Inflammatory macrophage (primary cell): ENCODE measurements around the gene NYAP1.
A peak's percentile ranks its signal among the peaks of the same experiment; 100 is the strongest.
"Not testable (repeated sequence)": the region's sequence is repeated elsewhere in the genome, so short reads cannot be mapped to it uniquely, and the experiment has no call there.

ENCODE experiments used
- DNase-seq, 2 donors: peaks; one replicate each; pipeline ENCODE4 v3.0.0-alpha.2; 2020 to 2022
- total RNA-seq, 18 experiments: gene quantifications; one replicate each; lab custom pipeline; 2026; ENCODE audit warnings: mixed read lengths in 6 of 18, inconsistent platforms in 2 of 18; lab: John Stamatoyannopoulos, UW

NYAP1 gene
- 0 to 1.4 (median 0) reads per million in 18 experiments for total RNA-seq

DNA sequence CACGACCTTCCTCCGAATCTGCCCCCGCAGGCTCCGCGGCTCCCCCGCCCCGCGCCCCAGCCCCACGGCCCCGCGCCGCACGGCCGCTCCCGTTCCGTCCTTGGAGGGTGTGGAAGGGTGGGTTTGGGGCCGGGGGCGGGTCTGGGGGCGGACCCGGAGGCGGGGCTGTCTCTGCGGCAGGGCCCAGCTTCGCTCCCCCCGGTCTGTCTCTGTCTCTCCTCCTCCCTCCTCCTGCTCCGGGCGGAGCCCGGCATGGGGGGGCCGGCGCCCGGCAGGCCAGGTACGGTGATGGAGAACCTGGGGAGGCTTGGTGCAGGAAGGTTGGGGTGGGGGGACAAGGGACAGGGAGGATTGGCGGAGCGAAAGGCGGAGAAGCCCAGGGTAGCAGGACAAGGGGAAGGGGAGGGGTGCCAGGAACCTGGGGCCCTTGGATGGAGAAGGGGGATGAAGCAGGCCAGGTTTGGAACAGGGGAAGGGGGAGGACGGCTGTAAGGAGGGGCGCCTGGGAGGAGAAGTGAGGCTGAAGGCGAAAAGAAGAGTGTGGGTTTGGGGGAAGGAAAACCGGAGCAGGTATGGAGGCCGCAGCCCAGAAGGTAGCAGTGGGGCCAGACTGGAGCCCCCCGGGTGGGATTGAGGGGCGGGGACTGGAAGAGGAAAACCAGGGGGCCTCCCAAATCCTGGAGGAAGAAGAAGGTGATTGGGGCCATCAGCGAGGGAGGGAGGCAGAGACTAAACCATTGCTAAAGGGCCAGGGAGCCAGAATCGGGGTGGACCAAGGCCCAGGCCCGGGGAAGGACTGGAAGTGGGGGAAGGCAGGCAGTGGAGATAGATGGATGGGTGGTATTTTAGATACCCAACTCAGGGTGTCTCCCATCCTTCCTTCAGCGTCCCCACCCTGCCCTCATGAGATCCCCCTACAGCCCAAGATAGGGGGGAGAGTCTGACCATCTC, at the start of gene NYAP1:
NYAP1 (plus strand) TSS at position 206 of the 951 bp plus-strand sequence. CDS start 1,385 bp downstream, outside the sequence.
- no peak for DNase-seq

DNA sequence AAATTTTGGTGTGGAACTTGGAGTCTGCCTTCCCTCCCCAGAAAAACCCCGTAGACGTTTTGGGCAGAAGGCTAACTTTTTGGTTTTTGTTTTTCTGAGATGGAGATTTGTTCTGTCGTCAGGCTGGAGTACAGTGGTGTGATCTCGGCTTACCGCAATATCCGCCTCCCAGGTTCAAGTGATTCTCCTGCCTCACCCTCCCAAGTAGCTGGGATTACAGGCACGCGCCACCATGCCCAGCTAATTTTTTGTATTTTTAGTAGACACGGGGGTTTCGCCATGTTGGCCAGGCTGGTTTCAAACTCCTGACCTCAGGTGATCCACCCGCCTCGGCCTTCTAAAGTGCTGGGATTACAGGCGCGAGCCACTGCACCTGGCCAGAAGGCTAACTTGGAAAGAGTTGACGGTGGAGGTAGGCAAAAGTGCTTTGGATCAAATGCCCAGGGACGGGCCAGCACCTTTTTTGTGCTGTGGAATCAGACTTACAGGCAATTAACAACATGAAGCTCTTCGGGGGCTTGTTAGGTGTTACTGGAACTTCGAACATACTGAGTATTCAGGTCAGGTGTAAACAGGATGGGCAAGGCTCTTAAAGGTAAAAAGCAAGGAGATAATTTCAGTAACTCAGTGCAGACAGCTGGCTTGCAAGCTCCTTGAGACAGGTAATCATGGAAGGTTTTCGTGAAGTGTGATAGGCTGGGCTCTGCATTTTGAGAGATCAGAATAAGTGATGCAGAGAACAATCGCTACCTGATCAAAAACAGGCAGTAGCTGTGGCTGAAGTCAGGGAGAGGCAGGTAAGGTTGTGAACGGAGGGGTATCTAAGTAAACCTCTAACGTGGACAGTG, 49.2 kb upstream of the NYAP1 start:
- no peak for DNase-seq

DNA sequence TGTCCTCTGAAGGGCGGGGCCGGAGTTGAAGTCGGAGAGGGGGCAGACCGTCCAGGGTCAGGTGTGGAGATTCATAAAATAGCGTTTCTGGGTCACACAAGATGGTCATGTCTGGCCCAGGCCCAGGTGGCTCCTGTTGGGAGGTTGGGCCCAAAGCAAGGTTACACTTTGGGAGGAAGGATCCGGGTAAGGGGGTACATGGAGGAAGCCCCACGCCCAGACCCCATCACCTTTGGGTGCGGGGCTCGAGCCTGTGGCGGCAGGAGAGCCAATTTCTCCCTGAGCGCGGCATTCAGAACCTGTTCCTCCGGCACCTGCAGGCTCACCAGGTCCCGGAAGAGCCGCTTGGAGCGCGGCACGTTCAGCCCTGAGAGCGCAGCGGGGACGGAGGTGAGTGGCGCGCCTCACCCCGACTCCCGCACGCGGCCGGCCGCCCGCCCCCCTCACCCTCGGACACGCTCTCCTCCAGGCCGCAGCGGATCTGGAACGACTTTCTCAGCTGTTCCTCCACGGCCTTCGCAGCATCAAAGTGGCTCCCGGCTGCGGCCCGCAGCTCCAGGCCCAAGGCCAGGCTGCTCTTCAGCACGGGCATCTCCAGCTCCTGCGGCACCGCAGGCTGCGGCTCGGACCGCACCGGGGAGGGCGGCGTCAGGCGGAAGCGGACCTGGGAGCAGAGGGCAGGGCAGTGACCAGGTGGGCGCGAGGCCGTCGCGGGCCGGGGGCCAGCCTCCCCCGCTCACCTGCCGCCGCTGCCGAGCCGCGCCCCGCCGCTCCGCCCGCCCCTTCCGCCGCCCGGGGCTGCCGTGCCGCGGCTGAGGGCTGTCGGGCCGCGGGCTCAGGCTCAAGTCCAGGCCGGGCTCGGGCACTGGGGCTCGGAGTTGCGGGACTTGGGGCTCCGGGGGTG, 48.1 kb upstream of the NYAP1 start:
- DNase-seq: peak; percentile 25 to 28

DNA sequence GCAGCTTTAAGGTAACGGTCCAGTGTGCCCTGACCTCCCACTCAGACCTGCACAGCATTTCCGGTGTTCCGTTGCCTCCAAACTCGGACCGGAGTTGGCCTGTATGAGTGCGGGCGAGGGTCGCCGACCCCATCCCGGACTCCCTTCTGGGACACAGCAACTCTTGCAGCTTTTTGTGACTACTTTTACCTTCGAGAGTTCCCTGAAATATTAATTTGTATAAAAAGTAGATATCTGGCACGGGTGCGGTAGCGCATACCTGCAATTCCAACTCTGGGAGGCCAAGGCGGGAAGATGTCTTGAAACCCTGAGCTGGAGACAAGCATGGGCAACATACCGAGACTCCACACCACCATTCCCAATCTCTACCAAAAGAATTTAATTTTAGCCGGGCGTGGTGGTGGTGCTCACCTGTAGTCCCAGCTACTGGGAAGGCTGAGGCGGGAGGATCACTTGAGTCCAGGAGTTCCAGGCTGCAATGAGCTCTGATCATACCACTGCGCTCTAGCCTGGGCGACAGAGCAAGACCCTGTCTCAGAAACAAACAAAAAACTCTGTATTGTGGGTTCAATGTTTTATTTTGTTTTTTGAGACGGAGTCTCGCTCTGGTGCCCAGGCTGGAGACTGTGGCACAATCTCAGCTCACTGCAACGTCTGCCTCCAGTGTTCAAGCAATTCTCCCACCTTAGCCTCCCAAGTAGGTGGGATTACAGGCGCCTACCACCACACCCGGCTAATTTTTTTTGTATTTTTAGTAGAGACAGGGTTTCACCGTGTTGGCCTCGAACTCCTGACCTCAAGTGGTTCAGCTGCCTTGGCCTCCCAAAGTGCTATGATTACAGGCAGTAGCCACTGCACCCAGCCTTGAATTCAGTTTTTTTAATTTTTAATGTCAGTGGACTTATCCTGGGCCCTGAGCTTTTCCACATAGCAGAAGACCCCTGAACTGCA, 46.3 kb upstream of the NYAP1 start:
- no peak for DNase-seq

DNA sequence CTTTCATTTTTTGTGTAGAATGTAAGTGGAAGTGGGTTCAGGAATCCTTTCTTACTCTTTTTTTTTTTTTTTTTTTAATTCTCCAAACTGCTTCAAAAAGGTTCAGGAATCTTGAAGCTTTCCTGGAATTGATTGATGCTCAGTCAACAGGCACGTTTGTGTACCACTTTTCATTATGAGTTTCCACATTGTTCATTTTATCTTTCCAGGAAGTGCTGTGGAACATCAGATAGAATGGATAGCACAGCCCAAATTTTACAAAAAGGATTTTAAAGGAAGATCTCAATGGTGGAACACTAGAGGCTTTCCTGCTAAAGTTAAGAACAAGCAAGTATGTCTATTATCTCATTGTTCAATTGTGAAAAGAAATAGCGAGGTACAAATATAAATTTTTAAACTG, 45.6 kb upstream of the NYAP1 start:
- DNase-seq: no peak

DNA sequence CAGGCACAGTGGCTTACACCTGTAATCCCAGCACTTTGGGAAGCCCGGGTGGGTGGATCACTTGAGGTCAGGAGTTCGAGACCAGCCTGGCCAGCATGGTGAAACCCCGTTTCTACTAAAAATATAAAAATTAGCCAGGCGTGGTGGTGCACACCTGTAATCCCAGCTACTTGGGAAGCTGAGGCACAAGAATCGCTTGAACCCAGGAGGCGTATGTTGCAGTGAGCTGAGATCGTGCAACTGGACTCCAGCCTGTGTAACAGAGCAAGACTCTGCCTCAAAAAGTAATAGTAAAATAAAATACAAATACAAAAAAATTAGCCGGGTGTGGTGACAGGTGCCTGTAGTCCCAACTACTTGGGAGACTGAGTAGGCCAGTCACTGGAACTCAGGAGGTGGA, 45.0 kb upstream of the NYAP1 start:
- not testable (repeated sequence) for DNase-seq

DNA sequence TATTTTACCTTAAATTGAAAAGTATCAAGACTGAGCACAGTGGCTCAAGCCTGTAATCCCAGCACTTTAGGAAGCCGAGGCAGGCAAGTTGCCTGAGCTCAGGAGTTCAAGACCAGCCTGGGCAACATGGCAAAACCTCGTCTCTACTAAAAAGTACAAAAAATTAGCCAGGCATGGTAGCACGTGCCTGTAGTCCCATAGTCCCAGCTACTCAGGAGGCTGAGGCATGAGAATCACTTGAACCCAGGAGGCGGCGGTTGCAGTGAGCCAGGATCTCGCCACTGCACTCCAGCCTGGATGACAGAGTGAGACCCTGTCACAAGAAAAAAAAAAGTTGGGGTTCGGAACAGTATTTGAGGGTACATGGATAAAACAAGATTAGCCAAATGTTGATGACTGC, 44.5 kb upstream of the NYAP1 start:
- not testable (repeated sequence) for DNase-seq

DNA sequence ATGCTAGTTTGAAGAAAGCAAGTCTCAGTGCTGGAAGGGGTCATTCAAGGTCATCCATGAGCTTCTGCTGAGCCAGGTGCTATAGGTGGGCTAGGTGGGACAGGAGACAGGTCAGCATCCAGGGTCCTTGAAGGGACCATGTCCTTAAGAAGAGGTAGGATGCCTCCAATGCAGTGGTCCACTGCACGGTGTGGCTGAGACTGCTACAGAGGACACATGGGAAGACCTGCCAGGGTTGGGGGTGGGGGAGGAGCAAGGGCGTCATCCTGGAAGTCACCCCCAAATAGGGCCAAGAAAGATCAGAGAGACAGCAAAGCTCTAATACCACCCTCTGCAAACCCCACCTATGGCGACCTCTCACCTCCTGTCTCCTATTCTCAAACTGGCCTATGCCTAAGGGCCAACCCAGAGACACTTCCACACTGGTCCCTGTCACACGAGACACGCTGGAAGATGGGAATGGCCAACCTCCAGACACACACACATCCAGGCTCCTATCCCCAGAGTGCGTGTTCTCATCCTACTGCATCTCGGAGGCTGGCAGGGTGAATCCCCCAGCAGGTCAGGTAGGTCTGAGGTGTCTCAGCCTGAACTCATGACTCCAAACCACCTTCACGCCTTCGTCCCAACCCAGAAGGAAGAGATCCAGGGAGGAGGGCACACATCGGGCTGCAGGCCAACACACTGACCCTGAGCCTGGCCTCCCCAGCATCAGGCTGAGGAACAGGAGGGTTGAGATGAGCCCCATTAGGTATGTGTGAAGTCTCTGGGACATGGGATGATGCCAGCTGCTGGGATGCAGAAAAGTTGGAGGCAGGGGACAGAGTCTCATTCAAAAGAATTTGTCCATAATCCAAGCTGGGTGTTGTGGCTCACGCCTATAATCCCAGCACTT, 41.8 kb upstream of the NYAP1 start:
- no peak for DNase-seq

DNA sequence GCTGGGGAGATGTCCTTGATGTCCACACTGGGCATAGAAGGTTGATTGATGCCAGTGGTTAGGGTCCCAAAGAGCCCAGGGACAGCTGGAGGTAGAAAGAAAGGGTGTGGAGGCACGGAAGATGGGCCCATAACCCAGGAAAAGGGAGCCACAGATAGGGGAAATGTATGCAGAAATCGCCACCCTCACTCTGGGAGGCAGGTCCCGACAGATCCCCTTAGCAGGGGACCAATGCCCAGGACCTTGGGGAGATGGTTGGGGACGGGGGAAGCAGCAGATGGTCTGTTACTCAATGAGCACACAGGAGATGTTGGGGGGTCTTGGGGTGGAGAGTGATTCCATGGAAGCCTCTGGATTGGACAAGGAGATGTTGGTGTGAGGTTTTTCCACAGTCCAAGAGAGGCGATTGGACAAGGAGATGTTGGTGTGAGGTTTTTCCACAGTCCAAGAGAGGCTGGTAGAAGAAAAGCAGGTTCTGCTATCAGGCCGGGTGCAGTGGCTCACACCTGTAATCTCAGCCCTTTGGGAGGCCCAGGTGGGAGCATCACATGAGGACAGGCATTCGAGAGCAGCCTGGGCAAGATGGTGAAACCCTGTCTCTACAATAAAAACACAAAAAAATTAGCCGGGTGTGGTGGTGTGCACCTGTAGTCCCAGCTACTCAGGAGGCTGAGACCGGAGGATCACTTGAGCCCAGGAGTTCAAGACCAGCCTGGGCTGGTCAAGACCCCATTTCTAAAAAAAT, 40.5 kb upstream of the NYAP1 start:
- no peak for DNase-seq

DNA sequence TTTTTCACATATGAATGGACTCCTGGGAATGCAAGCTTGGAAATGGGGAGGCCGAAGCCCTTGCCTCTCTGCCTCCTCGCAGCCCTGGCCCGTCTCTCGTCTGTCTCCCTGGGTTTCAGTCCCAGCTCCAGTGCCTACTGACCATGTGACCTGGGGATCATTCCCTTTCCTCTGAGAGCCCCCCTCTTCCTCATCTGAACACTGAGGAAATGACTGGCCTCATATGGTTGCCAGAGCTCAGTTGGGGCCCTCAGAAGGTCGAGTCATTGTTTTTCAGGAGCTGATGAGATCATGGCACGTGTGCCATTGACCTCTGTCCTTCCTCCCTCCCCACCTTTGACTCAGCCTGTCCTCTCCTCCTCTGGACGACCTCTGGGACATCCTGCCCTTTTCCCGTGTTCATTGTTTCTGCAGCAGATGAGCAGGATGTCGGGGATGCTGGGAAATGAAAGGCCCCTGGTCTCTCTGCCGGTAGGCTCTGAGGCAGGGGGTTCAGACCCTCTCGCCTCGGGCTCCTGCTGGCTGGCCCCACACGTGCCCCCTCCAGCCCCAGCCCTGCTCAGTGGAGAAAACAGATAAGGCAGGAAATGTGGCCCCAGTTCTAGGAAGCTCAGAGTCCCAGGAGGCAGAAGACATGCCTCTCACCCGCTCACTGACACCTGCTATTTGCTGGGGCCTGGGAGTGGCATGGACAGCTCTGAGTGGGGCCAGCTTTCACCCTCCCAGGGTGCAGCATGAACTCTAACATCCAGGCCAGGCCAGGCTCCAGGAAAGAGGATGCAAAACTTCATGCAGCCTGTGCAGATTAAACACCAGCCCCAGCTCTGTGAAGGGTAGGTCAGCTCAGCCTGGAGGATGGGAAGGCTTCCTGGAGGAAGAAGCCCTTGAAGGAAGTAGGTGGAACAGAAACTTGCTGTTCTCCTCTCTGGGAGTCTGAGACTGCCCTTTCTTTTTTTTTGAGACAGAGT, 39.1 kb upstream of the NYAP1 start:
- DNase-seq: peak; percentile 74 to 76

DNA sequence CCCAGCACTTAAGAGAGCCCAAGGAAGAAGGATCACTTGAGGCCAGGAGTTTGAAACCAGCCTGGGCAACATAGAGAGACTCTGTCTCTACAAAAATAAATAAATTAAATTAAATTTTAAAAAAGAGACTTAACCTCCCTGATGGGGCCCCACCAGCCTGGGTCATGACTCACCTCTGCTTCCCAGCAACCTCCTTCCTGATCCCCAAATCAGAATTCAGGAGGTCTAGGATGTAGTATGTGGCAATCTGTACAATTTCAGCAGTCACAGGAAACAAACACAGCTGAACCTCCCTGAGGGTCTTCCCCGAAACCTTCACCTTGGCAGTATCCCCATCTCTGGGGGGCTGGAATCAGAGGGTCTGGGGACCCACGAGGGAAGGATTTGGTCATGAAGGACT, 37.7 kb upstream of the NYAP1 start:
- DNase-seq: no peak

DNA sequence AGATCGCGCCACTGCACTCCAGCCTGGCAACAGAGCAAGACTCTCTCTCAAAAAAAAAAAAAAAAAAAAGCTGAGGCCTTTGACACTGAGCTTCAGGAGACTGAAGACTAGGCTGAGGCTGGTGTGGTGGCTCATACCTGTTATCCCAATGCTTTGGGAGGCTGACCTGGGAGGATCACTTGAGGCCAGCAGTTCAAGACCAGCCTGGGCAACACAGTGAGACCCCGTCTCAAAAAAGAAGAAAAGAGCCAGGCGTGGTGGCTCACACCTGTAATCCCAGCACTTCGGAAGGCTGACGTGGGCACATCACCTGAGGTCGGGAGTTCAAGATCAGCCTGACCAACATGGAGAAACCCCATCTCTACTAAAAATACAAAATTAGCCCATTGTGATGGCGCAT, 36.4 kb upstream of the NYAP1 start:
- not testable (repeated sequence) for DNase-seq

DNA sequence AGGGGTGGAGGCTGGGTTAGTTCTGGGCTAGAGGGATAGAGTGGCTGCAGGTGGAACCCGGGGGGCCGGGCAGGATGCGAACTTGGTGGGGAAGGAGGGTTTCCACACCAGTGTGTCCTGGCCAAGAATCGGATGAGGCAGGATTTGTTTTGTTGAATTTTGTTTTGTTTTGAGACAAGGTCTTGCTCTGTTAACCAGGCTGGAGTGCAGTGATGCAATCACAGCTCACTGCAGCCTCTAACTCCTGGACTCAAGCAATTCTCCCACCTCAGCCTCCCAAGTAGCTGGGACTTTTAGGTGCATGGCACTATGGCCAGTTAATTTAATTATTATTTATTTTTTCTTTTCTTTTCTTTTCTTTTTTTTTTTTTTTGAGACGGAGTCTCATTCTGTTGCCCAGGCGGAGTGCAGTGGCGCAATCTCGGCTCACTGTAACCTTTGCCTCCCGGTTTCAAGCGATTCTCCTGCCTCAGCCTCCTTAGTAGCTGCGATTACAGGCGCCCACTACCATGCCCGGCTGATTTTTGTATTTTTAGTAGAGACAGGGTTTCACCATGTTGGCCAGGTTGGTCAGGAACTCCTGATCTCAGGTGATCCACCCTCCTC, 34.4 kb upstream of the NYAP1 start:
- DNase-seq: no peak

DNA sequence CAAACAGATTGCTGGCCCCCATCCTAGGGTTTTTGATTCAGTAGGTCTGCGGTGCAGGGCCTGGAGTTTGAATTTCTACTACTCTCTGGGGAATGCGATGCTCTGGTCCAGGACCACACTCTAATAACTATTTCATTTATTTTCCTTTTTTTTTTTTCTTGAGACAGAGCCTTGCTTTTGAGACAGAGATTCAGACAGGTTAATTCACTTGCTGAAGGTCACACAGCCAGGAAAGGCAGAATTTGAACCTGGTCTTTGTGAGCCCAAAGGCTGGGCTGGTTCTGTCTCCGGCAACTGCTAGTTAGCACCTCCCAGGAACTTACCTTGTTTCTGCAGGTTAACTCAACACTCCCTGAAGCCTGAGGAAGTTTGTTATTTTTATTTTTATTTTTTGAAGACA, 31.2 kb upstream of the NYAP1 start:
- no peak for DNase-seq

DNA sequence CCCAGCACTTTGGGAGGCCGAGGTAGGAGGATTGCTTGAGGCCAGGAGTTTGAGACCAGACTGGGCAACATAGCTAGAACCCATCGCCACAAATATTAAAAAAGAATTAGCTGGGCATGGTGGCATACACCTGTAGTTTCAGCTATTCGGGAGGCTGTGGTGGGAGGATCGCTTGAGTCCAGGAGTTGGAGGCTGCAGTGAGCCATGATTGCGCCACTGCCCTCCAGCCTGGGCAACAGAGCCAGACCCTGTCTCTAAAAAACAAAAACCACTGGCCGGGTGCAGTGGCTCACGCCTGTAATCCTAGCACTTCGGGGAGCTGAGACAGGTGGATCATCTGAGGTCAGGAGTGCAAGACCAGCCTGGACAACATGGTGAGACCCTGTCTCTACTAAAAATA, 29.9 kb upstream of the NYAP1 start:
- not testable (repeated sequence) for DNase-seq

DNA sequence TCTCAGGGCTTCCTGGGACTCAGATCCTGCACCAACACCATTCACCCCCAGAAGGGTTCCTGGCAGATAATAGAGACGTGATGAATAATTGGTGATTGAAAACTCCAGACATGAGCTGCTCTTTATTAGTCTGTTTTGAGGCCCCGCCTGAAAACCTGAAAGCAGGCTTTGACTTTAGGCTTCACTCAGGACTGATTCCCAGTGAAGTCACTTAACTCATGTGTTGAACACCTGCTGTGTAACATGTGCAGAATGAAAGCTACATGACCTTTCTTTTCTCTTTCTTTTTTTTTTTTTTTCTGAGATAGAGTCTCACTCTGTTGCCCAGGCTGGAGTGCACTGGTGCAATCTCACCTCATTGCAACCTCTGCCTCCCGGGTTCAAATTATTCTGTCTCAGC, 28.5 kb upstream of the NYAP1 start:
- DNase-seq: no peak

DNA sequence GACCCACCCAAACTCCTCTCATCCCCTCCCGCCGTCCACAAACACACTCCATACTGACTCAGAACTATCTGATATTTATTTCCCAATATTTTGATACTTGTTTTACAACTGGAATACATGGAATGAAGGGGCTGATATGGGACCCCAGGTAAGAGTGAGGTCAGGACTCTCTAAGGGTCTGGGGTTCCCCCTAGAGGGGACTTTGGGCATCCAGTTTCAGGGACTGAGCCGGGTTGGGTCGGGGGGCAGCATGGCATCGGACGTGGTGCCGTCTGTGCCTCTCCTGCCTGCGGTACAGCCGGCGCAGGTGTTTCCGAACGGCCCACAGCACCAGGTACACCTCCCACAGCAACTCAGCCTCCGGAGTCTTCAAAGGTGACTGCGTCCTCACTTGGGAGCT, 27.2 kb upstream of the NYAP1 start:
- no peak for DNase-seq

DNA sequence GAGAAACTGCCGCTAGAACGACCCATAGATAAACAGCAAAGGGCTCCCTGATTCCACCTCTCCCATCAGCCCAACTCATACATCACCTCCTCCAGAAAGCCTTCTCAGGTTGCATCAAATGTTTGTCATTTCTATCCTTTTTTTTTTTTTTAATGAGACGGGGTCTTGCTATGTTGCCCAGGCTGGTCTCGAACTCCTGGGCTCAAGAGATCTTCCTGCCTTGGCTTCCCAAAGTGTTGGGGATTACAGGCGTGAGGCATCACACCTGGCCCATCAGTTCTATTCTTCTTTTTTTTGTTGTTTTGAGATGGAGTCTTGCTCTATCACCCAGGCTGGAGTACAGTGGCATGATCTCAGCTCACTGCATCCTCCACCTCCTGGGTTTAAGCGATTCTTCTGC, 26.7 kb upstream of the NYAP1 start:
- no peak for DNase-seq
